22Rv1 (cell line): ENCODE data around the gene COL5A3.

Experiments
- CTCF ChIP-seq: fragments of 450-650 bp; IDR thresholded peaks from 2 replicates; pipeline ENCODE4 v1.5.1; 2017; ENCODE audit warnings: mild to moderate bottlenecking
- ZFX ChIP-seq: fragments of 450-650 bp; IDR thresholded peaks from 2 replicates; pipeline ENCODE4 v1.6.1; 2017; ENCODE audit warnings: antibody characterized with exemption, borderline replicate concordance

GRCh38 chr19:10036601-10037071 lies 26.3 kb upstream of the COL5A3 start:
- TF ChIP-seq CTCF: no peak
- no peak for TF ChIP-seq ZFX
